DND-41 (cell line): ENCODE measurements around the gene XXYLT1.

ENCODE experiments used
- ATAC-seq: fragments of 200-7000 bp; cut with Tn5 transposase; 3 replicates; pipeline ENCODE4 v1.9.1; 2021; ENCODE audit warnings: low read depth; ENCODE audit not compliant: insufficient read depth
- DNase-seq: peaks from one replicate; pipeline ENCODE4 v3.0.0-alpha.2; 2020
- H2AFZ ChIP-seq: 2 replicates; pipeline ENCODE4 v1.6.0; 2012; ENCODE audit warnings: low read depth, low read length
- H3K27ac ChIP-seq: 2 replicates; pipeline ENCODE4 v1.5.1; 2012; ENCODE audit warnings: low read length, inconsistent platforms
- H3K27me3 ChIP-seq: fragments of 200-600 bp; sonication (generic); 2 replicates; pipeline ENCODE4 v1.6.0; 2012; ENCODE audit warnings: low read length, mild to moderate bottlenecking, inconsistent platforms; ENCODE audit not compliant: insufficient read depth, poor library complexity
- H3K36me3 ChIP-seq: 2 replicates; pipeline ENCODE4 v1.5.1; 2012; ENCODE audit warnings: low read length, inconsistent platforms; ENCODE audit not compliant: insufficient read depth
- H3K4me1 ChIP-seq: 2 replicates; pipeline ENCODE4 v1.5.1; 2012; ENCODE audit warnings: mild to moderate bottlenecking, low read length; ENCODE audit not compliant: insufficient read depth
- H3K4me2 ChIP-seq: 2 replicates; pipeline ENCODE4 v1.6.0; 2012; ENCODE audit warnings: mild to moderate bottlenecking, moderate library complexity, low read length, inconsistent platforms; ENCODE audit not compliant: insufficient read depth
- H3K4me3 ChIP-seq, 2 experiments: fragments of 200-600 bp in 1 of 2; shearing (Covaris generic) in 1 of 2; 2 replicates each; pipeline ENCODE4 v1.5.1; 2012 to 2016; ENCODE audit warnings: inconsistent platforms in 2 of 2, low read length in 2 of 2, mild to moderate bottlenecking in 2 of 2, low read depth in 1 of 2, moderate library complexity in 1 of 2
- H3K79me2 ChIP-seq: 2 replicates; pipeline ENCODE4 v1.6.0; 2012; ENCODE audit warnings: low read length, inconsistent platforms; ENCODE audit not compliant: insufficient read depth
- H3K9ac ChIP-seq: 2 replicates; pipeline ENCODE4 v1.6.0; 2012; ENCODE audit warnings: low read depth, mild to moderate bottlenecking, inconsistent platforms, low read length, moderate library complexity
- H3K9me3 ChIP-seq: 2 replicates; pipeline ENCODE4 v1.5.1; 2012; ENCODE audit warnings: low read length, moderate library complexity, mild to moderate bottlenecking, inconsistent platforms; ENCODE audit not compliant: insufficient read depth, severe bottlenecking
- H4K20me1 ChIP-seq: 2 replicates; pipeline ENCODE4 v1.6.0; 2012; ENCODE audit warnings: low read length; ENCODE audit not compliant: insufficient read depth
- EZH2 ChIP-seq: IDR thresholded peaks from 3 replicates; pipeline ENCODE4 v1.6.1; 2012; ENCODE audit warnings: borderline replicate concordance, low read depth, mild to moderate bottlenecking, moderate library complexity, low read length, inconsistent platforms; ENCODE audit not compliant: severe bottlenecking
- TF ChIP-seq, protein P1 (sequence below): IDR thresholded peaks from 2 replicates; pipeline ENCODE4 v1.5.1; 2012; ENCODE audit warnings: borderline replicate concordance, low read length, moderate library complexity, mild to moderate bottlenecking; ENCODE audit not compliant: poor library complexity, severe bottlenecking; ENCODE audit errors: extremely low read depth

Gene XXYLT1

DNA sequence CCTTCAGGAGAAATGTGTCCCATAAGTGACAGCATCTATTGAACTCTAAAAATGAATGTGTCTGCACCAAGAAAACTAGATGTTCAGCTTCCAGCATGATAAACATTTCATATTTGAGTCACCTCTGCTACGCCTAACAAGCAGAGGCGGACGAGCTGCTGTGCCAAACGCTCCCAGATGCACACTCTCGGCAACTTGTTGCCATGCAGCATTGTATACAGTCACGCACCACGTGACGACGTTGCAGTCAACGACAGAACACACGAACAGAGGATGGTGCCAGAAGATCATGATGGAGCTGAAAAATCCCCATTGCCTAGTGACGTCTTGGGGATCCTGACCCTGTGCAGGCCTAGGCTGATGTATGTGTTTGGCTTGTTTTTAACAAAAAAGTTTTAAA lies 137.5 kb downstream of the XXYLT1 start:
- no peak overlapping the region for H2AFZ ChIP-seq

DNA sequence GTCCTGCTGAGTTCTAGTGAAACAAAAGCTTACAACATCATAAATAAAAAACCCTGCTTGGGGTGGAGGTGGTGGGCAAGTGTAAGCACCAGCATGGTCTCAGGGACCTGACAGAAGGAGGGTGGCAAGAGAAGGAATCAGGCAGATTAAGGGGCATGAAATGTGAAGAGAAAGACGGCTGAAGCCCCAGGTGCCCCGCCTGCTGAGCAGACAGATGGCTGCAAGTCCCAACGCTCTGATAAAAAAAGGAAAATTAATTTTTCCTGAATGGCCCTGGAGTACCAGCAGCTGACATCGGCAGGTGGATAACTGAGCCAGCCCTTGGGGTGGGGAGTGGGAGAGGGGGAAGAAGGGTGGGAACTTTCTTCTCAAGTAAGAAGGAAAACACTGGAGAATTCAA lies 137.9 kb downstream of the XXYLT1 start:
- Histone ChIP-seq H3K9me3 (no peaks in the 10 kb centered on the region), H3K4me2 (no peak overlapping the region), H4K20me1 (peaks cover 21% of the 10 kb centered on the region), H3K4me3 (no peak overlapping the region), H3K27ac (no peak overlapping the region), H3K27me3 (no peaks in the 10 kb centered on the region), H3K4me1 (no peaks in the 10 kb centered on the region), H3K36me3 (no peaks in the 10 kb centered on the region; the same call in 1 of the 2 replicates), H3K9ac (no peak overlapping the region), H3K79me2 (no peaks in the 10 kb centered on the region), H2AFZ (no peak overlapping the region)
- DNase-seq (no peak), ATAC-seq (no peak)
- TF ChIP-seq, protein P1, sequence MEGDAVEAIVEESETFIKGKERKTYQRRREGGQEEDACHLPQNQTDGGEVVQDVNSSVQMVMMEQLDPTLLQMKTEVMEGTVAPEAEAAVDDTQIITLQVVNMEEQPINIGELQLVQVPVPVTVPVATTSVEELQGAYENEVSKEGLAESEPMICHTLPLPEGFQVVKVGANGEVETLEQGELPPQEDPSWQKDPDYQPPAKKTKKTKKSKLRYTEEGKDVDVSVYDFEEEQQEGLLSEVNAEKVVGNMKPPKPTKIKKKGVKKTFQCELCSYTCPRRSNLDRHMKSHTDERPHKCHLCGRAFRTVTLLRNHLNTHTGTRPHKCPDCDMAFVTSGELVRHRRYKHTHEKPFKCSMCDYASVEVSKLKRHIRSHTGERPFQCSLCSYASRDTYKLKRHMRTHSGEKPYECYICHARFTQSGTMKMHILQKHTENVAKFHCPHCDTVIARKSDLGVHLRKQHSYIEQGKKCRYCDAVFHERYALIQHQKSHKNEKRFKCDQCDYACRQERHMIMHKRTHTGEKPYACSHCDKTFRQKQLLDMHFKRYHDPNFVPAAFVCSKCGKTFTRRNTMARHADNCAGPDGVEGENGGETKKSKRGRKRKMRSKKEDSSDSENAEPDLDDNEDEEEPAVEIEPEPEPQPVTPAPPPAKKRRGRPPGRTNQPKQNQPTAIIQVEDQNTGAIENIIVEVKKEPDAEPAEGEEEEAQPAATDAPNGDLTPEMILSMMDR, result no peak
- no peak for TF ChIP-seq EZH2

More for the DNA sequence above, 137.5 kb downstream of the XXYLT1 start:
- H3K27me3 ChIP-seq, result no peaks in the 10 kb centered on the region
- TF ChIP-seq, protein P1, result no peak
- TF ChIP-seq EZH2, result no peak
- no peaks in the 10 kb centered on the region for H3K9me3 ChIP-seq
- no peak for ATAC-seq
- H3K4me1 ChIP-seq, result no peaks in the 10 kb centered on the region
- DNase-seq, result no peak
- H3K36me3 ChIP-seq, result no peaks in the 10 kb centered on the region; the same call in 1 of the 2 replicates
- H3K4me3 ChIP-seq, result no peak overlapping the region
- no peak overlapping the region for H3K4me2 ChIP-seq
- H4K20me1 ChIP-seq, result peaks cover 21% of the 10 kb centered on the region
- no peak overlapping the region for H3K9ac ChIP-seq
- no peak overlapping the region for H3K27ac ChIP-seq
- no peaks in the 10 kb centered on the region for H3K79me2 ChIP-seq

DNA sequence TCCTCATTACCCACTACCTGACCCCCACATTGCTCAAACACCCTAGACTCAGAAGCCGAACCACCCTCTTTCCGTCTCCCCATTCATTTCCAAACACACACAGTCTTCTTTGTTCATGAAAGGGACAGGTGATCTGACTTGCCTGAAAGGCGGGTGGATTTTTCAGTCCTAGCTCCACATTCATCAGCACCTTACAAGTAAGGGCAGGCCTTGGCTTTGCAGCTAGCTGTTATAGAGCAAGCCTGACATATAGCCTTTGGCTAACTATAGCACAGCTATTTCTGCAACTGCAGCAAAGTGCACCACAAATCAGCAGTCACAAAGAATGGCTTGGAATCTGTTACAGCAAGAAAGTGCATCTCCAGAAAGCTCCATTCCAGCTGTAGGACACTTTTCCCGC lies 139.8 kb downstream of the XXYLT1 start:
- Histone ChIP-seq H4K20me1 (peaks cover 18% of the 10 kb centered on the region; the same call in 1 of the 2 replicates), H3K9ac (no peak overlapping the region), H3K27me3 (no peaks in the 10 kb centered on the region), H3K4me3 (no peak overlapping the region), H3K27ac (no peak overlapping the region), H3K9me3 (no peaks in the 10 kb centered on the region), H3K79me2 (no peaks in the 10 kb centered on the region), H3K4me1 (no peaks in the 10 kb centered on the region), H2AFZ (no peak overlapping the region), H3K4me2 (no peak overlapping the region), H3K36me3 (no peaks in the 10 kb centered on the region; the same call in 1 of the 2 replicates)
- ATAC-seq (no peak), DNase-seq (no peak)
- TF ChIP-seq, protein P1, result no peak
- TF ChIP-seq EZH2, result no peak
